GM12878 (cell line): Measurements from ENCODE around the gene ATP6V0C. TPM values are rescaled to one million over a fixed set of nuclear protein-coding genes. Genes with fewer than 3 reads are reported as not detected.

Experiments used
- ATAC-seq: fragments of 200-7000 bp; cut with Tn5 transposase; 3 replicates; pipeline ENCODE4 v1.9.1; 2020; ENCODE audit warnings: mild to moderate bottlenecking, moderate library complexity
- BruUV-seq: library from RNA; stranded (reverse); fragments of 400-500 nt; replicated peaks from 2 replicates; lab custom pipeline; 2021; lab: Mats Ljungman, UMichigan
- CTCF ChIA-PET: fragments of 300-600 bp; sonication (Branson Sonifier 250); formaldehyde crosslinking; extraction: SDS; loops from one replicate; lab custom pipeline; 2021; ENCODE audit warnings: inconsistent platforms; lab: Yijun Ruan, JAX
- POLR2A ChIA-PET: fragments of 350-600 bp; formaldehyde crosslinking; extraction: SDS; loops from one replicate; lab custom pipeline; 2021; ENCODE audit warnings: inconsistent platforms; lab: Charles Lee
- RAD21 ChIA-PET: fragments of 300-600 bp; sonication (Branson Sonifier 250); formaldehyde crosslinking; loops from one replicate; lab custom pipeline; 2023; ENCODE audit warnings: antibody characterized with exemption; ENCODE audit not compliant: unreplicated experiment; lab: Charles Lee
- SMC1A ChIA-PET: fragments of 300-600 bp; sonication (Branson Sonifier 250); formaldehyde crosslinking; loops from one replicate; lab custom pipeline; 2023; ENCODE audit not compliant: unreplicated experiment, uncharacterized antibody; lab: Charles Lee
- DNase-seq: peaks from one replicate; pipeline ENCODE4 v3.0.0-alpha.2; 2011; ENCODE audit warnings: low read depth, low spot score
- FAIRE-seq: peaks from 3 replicates; lab custom pipeline; 2011; peaks lifted over from hg19 to GRCh38; lab: Jason Lieb, UNC
- H2AFZ ChIP-seq: 2 replicates; pipeline ENCODE4 v1.6.0; 2011; ENCODE audit warnings: low read depth, low read length, control low read depth; ENCODE audit not compliant: control insufficient read depth
- H3K27ac ChIP-seq: 2 replicates; pipeline ENCODE4 v1.5.1; 2011; ENCODE audit warnings: control low read depth; ENCODE audit not compliant: control insufficient read depth, insufficient read depth
- H3K27me3 ChIP-seq, 2 experiments: replicated peaks in 1 of 2; 2 replicates each; pipeline versions ENCODE4 v1.6.0 to v1.6.1; 2011; ENCODE audit warnings: low read length in 1 of 2; ENCODE audit not compliant: control insufficient read depth in 2 of 2, insufficient read depth in 2 of 2
- H3K36me3 ChIP-seq, 2 experiments: 2 replicates each; pipeline ENCODE4 v1.5.1; 2011; ENCODE audit warnings: low read length in 1 of 2; ENCODE audit not compliant: control insufficient read depth in 2 of 2, insufficient read depth in 2 of 2
- H3K4me1 ChIP-seq: 2 replicates; pipeline ENCODE4 v1.6.1; 2011; ENCODE audit warnings: mild to moderate bottlenecking, low read length, moderate library complexity, mixed read lengths; ENCODE audit not compliant: control insufficient read depth, insufficient read depth
- H3K4me2 ChIP-seq: 2 replicates; pipeline ENCODE4 v1.6.0; 2011; ENCODE audit warnings: control low read depth; ENCODE audit not compliant: control insufficient read depth, insufficient read depth
- H3K4me3 ChIP-seq: fragments of 200-600 bp; sonication (generic); 2 replicates; pipeline ENCODE4 v1.5.1; 2016
- H3K79me2 ChIP-seq: 2 replicates; pipeline ENCODE4 v1.6.0; 2011; ENCODE audit warnings: low read length; ENCODE audit not compliant: control insufficient read depth, insufficient read depth
- H3K9ac ChIP-seq: 2 replicates; pipeline ENCODE4 v1.8.0; 2011; ENCODE audit warnings: low read length, control low read depth, mixed read lengths; ENCODE audit not compliant: control insufficient read depth, insufficient read depth
- H3K9me3 ChIP-seq: replicated peaks from 3 replicates; pipeline ENCODE4 v1.5.1; 2011; ENCODE audit warnings: mild to moderate bottlenecking, low read length; ENCODE audit not compliant: control insufficient read depth, insufficient read depth
- H4K20me1 ChIP-seq: 2 replicates; pipeline ENCODE4 v1.6.0; 2011; ENCODE audit not compliant: control insufficient read depth, insufficient read depth
- EED ChIP-seq: sonication (generic); IDR thresholded peaks from 2 replicates; pipeline ENCODE4 v1.6.1; 2016; ENCODE audit warnings: antibody characterized with exemption, low read depth
- ESRRA ChIP-seq: IDR thresholded peaks from 2 replicates; pipeline ENCODE4 v1.6.1; 2012; ENCODE audit warnings: mild to moderate bottlenecking, low read length, improper control_type of control experiment
- PAX5 ChIP-seq: IDR thresholded peaks from 2 replicates; pipeline ENCODE4 v1.6.1; 2011; ENCODE audit warnings: low read depth, low read length, borderline replicate concordance
- RFX5 ChIP-seq: IDR thresholded peaks from 2 replicates; pipeline ENCODE4 v1.6.1; 2011; ENCODE audit warnings: low read depth, low read length, improper control_type of control experiment
- ZBED1 ChIP-seq: IDR thresholded peaks from 2 replicates; pipeline ENCODE4 v1.6.1; 2016; ENCODE audit warnings: borderline replicate concordance
- WGBS: methylation state at CpG from one replicate; pipeline ENCODE4 v1.1.6; 2016; ENCODE audit warnings: low lambda C conversion rate; ENCODE audit not compliant: insufficient replicate concordance, insufficient coverage; ENCODE audit errors: missing lambda C conversion rate; 5-methylcytosine and 5-hydroxymethylcytosine counted together
- in situ Hi-C: fragments of 300-500 bp; cut with MboI; formaldehyde crosslinking; loops from 9 replicates; pipeline ENCODE4 v1.14.3; 2018; ENCODE audit warnings: mixed read lengths
- intact Hi-C: fragments of 100-400 bp; cut with micrococcal nuclease; formaldehyde crosslinking; loops from one replicate; pipeline ENCODE4 v1.14.2; 2022; ENCODE audit not compliant: unreplicated experiment
- polyA plus RNA-seq, 11 experiments: library from polyadenylated mRNA; depleted of rRNA in 4 of 11; unstranded in 6 of 11; stranded (reverse) in 5 of 11; fragments of >200 nt; fragmentation: Nextera tagmentation in 4 of 11; fragmentation: Illumina TruSeq in 1 of 11; extraction: Ambion mirVana in 4 of 11; extraction: Trizol in 1 of 11; gene quantifications; 1 replicate in 1 of 11; 2 replicates in 10 of 11; pipeline versions ENCODE4 v1.2.1 to v1.2.3, GENCODE V29; 2011 to 2016; ENCODE audit warnings: inconsistent platforms in 2 of 11, missing spikeins in 2 of 11, low read depth in 1 of 11
- total RNA-seq, 4 experiments: library from RNA; depleted of rRNA in 3 of 4; stranded (reverse); fragments of >200 nt in 3 of 4; fragmentation: Illumina TruSeq in 1 of 4; extraction: Trizol in 1 of 4; gene quantifications; 2 replicates each; pipeline versions ENCODE4 v1.2.1 to v1.2.3, GENCODE V29; 2013 to 2021
- TF ChIP-seq, protein P1 (sequence below): IDR thresholded peaks from 2 replicates; pipeline ENCODE4 v1.6.1; 2012; ENCODE audit warnings: low read depth, low read length, improper control_type of control experiment
- TF ChIP-seq, protein P2 (sequence below): fragments of 450-650 bp; conservative IDR thresholded peaks from 2 replicates; pipeline ENCODE4 v1.6.1; 2017; ENCODE audit warnings: mild to moderate bottlenecking, moderate library complexity
- TF ChIP-seq, protein P3 (sequence below): fragments of 450-650 bp; IDR thresholded peaks from 2 replicates; pipeline ENCODE4 v1.6.1; 2017; ENCODE audit warnings: mild to moderate bottlenecking
- TF ChIP-seq, protein P4 (sequence below): IDR thresholded peaks from 2 replicates; pipeline ENCODE4 v1.6.1; 2012; ENCODE audit warnings: mild to moderate bottlenecking, low read depth, low read length
- TF ChIP-seq, protein P5 (sequence below), 3 experiments: IDR thresholded peaks in 2 of 3; conservative IDR thresholded peaks in 1 of 3; 2 replicates each; pipeline ENCODE4 v1.5.1; 2011; ENCODE audit warnings: low read depth in 3 of 3, low read length in 3 of 3, mild to moderate bottlenecking in 3 of 3, control low read depth in 2 of 3, moderate library complexity in 2 of 3, inconsistent platforms in 1 of 3, mixed read lengths in 1 of 3; ENCODE audit not compliant: control insufficient read depth in 2 of 3, insufficient read depth in 1 of 3; ENCODE audit errors: extremely low read depth in 1 of 3

The ATP6V0C gene
- total and polyA plus RNA-seq, 10 of the 15 experiments (the other 5 are each of a cell fraction or from before 2014, with no cell fraction given) = 2.4 to 135 (median 18.4) TPM

DNA sequence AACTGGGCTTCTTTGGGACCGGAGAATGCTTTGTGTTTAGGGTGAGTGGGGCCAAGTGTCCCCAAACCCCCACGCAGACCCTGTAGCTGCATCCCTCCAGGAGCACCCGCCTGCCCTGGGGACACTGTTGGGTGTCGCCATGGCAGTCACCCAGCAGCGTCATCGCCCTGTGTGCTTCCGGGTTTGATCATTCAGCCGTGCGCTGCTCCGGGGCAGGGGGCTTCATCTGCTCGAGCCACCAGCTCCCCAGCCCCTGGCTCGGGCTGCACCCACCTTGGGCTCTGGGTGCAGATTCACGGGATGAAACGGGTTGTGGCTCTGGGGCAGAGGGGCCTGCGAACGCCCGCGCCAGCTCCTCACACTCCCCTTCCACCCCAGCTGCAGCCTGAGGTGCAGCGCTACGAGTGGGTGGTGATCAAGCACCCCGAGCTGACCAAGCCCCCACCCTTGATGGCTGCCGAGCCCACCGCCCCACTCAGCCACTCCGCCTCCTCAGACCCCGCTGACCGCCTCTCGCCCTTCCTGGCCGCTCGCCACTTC is 13.8 kb upstream of the ATP6V0C start (continued):
- TF ChIP-seq, protein P1, sequence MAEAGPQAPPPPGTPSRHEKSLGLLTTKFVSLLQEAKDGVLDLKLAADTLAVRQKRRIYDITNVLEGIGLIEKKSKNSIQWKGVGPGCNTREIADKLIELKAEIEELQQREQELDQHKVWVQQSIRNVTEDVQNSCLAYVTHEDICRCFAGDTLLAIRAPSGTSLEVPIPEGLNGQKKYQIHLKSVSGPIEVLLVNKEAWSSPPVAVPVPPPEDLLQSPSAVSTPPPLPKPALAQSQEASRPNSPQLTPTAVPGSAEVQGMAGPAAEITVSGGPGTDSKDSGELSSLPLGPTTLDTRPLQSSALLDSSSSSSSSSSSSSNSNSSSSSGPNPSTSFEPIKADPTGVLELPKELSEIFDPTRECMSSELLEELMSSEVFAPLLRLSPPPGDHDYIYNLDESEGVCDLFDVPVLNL = no peak
- TF ChIP-seq, protein P2, sequence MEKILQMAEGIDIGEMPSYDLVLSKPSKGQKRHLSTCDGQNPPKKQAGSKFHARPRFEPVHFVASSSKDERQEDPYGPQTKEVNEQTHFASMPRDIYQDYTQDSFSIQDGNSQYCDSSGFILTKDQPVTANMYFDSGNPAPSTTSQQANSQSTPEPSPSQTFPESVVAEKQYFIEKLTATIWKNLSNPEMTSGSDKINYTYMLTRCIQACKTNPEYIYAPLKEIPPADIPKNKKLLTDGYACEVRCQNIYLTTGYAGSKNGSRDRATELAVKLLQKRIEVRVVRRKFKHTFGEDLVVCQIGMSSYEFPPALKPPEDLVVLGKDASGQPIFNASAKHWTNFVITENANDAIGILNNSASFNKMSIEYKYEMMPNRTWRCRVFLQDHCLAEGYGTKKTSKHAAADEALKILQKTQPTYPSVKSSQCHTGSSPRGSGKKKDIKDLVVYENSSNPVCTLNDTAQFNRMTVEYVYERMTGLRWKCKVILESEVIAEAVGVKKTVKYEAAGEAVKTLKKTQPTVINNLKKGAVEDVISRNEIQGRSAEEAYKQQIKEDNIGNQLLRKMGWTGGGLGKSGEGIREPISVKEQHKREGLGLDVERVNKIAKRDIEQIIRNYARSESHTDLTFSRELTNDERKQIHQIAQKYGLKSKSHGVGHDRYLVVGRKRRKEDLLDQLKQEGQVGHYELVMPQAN = no peak
- TF ChIP-seq EED = no peak
- no peak for TF ChIP-seq ESRRA
- TF ChIP-seq ZBED1 = no peak
- TF ChIP-seq PAX5 = no peak

DNA sequence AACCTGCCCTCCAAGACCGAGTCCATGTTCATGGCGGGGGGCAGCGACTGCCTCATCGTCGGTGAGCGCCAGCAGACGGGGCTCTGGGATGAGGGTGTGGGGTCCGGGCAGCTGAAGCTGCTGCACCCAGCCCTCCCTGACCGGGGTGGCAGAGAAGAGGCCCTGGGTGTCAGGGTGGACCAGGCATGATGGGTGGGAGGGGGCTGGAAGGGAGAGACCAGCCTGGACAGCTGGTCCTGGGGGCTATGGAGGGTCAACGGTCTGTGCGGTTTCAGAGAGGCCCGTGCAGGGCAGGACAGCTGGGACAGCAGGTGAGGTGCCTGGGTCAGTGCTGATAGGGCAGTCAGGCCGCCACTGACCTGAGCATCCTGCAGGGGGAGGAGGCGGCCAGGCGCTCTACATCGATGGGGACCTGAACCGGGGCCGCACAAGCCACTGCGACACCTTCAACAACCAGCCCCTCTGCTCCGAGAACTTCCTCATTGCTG is 13.3 kb upstream of the ATP6V0C start:
- POLR2A ChIA-PET = interaction anchor here (1.5 kb wide), 1 partner anchor 32 kb away, joined by 7 read pairs; no protein-coding TSS in a partner anchor
- Histone ChIP-seq H3K9ac (no peak overlapping the region), H3K36me3 (peaks cover 0 to 11% of the 10 kb centered on the region in 2 experiments; a peak in 2 of 4 replicates), H3K27ac (no peak overlapping the region), H3K27me3 (no peaks in the 10 kb centered on the region), H3K9me3 (no peaks in the 10 kb centered on the region), H3K79me2 (no peaks in the 10 kb centered on the region), H2AFZ (no peak overlapping the region), H3K4me2 (no peak overlapping the region), H3K4me1 (no peaks in the 10 kb centered on the region), H3K4me3 (no peak overlapping the region), H4K20me1 (no peaks in the 10 kb centered on the region)
- WGBS = 88% methylated on average over 20 of the region's 20 CpGs
- FAIRE-seq (no peak), DNase-seq (no peak), ATAC-seq (peak; percentile 17; the same call in 2 of the 3 replicates)
- intact Hi-C loops (loop anchor here (2.0 to 10.0 kb wide), 4 partner anchors 68 to 306 kb away; partner anchors contain the start of genes ABCA3 and RNPS1), in situ Hi-C loops (no loop called here)
- no TSS peak for BruUV-seq
- TF ChIP-seq, protein P3, sequence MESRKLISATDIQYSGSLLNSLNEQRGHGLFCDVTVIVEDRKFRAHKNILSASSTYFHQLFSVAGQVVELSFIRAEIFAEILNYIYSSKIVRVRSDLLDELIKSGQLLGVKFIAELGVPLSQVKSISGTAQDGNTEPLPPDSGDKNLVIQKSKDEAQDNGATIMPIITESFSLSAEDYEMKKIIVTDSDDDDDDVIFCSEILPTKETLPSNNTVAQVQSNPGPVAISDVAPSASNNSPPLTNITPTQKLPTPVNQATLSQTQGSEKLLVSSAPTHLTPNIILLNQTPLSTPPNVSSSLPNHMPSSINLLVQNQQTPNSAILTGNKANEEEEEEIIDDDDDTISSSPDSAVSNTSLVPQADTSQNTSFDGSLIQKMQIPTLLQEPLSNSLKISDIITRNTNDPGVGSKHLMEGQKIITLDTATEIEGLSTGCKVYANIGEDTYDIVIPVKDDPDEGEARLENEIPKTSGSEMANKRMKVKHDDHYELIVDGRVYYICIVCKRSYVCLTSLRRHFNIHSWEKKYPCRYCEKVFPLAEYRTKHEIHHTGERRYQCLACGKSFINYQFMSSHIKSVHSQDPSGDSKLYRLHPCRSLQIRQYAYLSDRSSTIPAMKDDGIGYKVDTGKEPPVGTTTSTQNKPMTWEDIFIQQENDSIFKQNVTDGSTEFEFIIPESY = peak; percentile 52; the same call in 1 of the 2 replicates
- TF ChIP-seq RFX5 = no peak
- TF ChIP-seq, protein P4, sequence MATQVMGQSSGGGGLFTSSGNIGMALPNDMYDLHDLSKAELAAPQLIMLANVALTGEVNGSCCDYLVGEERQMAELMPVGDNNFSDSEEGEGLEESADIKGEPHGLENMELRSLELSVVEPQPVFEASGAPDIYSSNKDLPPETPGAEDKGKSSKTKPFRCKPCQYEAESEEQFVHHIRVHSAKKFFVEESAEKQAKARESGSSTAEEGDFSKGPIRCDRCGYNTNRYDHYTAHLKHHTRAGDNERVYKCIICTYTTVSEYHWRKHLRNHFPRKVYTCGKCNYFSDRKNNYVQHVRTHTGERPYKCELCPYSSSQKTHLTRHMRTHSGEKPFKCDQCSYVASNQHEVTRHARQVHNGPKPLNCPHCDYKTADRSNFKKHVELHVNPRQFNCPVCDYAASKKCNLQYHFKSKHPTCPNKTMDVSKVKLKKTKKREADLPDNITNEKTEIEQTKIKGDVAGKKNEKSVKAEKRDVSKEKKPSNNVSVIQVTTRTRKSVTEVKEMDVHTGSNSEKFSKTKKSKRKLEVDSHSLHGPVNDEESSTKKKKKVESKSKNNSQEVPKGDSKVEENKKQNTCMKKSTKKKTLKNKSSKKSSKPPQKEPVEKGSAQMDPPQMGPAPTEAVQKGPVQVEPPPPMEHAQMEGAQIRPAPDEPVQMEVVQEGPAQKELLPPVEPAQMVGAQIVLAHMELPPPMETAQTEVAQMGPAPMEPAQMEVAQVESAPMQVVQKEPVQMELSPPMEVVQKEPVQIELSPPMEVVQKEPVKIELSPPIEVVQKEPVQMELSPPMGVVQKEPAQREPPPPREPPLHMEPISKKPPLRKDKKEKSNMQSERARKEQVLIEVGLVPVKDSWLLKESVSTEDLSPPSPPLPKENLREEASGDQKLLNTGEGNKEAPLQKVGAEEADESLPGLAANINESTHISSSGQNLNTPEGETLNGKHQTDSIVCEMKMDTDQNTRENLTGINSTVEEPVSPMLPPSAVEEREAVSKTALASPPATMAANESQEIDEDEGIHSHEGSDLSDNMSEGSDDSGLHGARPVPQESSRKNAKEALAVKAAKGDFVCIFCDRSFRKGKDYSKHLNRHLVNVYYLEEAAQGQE = no peak
- TF ChIP-seq, protein P5, sequence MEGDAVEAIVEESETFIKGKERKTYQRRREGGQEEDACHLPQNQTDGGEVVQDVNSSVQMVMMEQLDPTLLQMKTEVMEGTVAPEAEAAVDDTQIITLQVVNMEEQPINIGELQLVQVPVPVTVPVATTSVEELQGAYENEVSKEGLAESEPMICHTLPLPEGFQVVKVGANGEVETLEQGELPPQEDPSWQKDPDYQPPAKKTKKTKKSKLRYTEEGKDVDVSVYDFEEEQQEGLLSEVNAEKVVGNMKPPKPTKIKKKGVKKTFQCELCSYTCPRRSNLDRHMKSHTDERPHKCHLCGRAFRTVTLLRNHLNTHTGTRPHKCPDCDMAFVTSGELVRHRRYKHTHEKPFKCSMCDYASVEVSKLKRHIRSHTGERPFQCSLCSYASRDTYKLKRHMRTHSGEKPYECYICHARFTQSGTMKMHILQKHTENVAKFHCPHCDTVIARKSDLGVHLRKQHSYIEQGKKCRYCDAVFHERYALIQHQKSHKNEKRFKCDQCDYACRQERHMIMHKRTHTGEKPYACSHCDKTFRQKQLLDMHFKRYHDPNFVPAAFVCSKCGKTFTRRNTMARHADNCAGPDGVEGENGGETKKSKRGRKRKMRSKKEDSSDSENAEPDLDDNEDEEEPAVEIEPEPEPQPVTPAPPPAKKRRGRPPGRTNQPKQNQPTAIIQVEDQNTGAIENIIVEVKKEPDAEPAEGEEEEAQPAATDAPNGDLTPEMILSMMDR (IDR thresholded peaks at IDR 0.05 in 2 of 3, conservative IDR thresholded peaks at IDR 0.05 in 1 of 3; ENCODE audit: control insufficient read depth in 2 of 3, extremely low read depth in 1 of 3, insufficient read depth in 1 of 3, low read depth in 3 of 3, low read length in 3 of 3) = 0 out of 6 replicates have a peak, but pooled peaks of 1 of the 3 experiments have one; percentile 3
- SMC1A ChIA-PET = interaction anchor here (1.5 to 2.5 kb wide), 2 partner anchors 14 to 70 kb away, joined by 3 to 17 read pairs; partner anchors contain the start of gene CCNF
- RAD21 ChIA-PET = interaction anchor here (1.1 to 2.0 kb wide), 6 partner anchors 9 to 306 kb away, joined by 3 to 16 read pairs (median 8); partner anchors contain the start of gene CCNF
- CTCF ChIA-PET = interaction anchor here (0.6 to 2.8 kb wide), 17 partner anchors 11 to 360 kb away, joined by 3 to 36 read pairs (median 5); partner anchors contain the start of genes ABCA3, CCNF, PDPK1 and TEDC2
